Measurements from ENCODE around the gene NELFCD.
"Not testable (repeated sequence)": the region's sequence is repeated elsewhere in the genome, so short reads cannot be mapped to it uniquely, and the experiment has no call there.

The NELFCD gene

GRCh38 chr20:58980711-58981627 is at the start of gene NELFCD:
Gene NELFCD, plus strand, starts transcription at chr20:58981256. Its CDS starts 54 bp downstream, at chr20:58981310.
- DNase-seq, result no peak

GRCh38 chr20:58932170-58932569 is 48.9 kb upstream of the NELFCD start:
- DNase-seq, result no peak

- DNase-seq, result no peak
These were observed 43.0 kb upstream of the NELFCD start for GRCh38 chr20:58938078-58938477.

- DNase-seq, result peak; percentile 41
These were observed 42.5 kb upstream of the NELFCD start for GRCh38 chr20:58938541-58938940.

GRCh38 chr20:58941471-58941870 is 39.6 kb upstream of the NELFCD start:
- no peak for DNase-seq

GRCh38 chr20:58942549-58942948 is 38.5 kb upstream of the NELFCD start:
- DNase-seq, result no peak

- no peak for DNase-seq
These were observed 36.4 kb upstream of the NELFCD start for GRCh38 chr20:58944610-58945009.

GRCh38 chr20:58945965-58946631 is 35.0 kb upstream of the NELFCD start:
- DNase-seq, result no peak

GRCh38 chr20:58947797-58948388 is 33.2 kb upstream of the NELFCD start:
- not testable (repeated sequence) for DNase-seq

- DNase-seq, result no peak
These were observed 30.5 kb upstream of the NELFCD start for GRCh38 chr20:58950603-58951002.

GRCh38 chr20:58953050-58953449 is 28.0 kb upstream of the NELFCD start:
- DNase-seq, result no peak

- peak; percentile 75 for DNase-seq
These were observed 25.0 kb upstream of the NELFCD start for GRCh38 chr20:58956078-58956477.

- DNase-seq, result no peak
These were observed 21.4 kb upstream of the NELFCD start for GRCh38 chr20:58959652-58960051.

- DNase-seq, result no peak
These were observed 17.9 kb upstream of the NELFCD start for GRCh38 chr20:58963060-58963584.

GRCh38 chr20:58963922-58964321 is 17.1 kb upstream of the NELFCD start:
- not testable (repeated sequence) for DNase-seq

- no peak for DNase-seq
These were observed 15.6 kb upstream of the NELFCD start for GRCh38 chr20:58965270-58966064.

GRCh38 chr20:58967652-58968429 is 13.2 kb upstream of the NELFCD start:
- no peak for DNase-seq

GRCh38 chr20:58969439-58969838 is 11.6 kb upstream of the NELFCD start:
- no peak for DNase-seq

- DNase-seq, result no peak
These were observed 10.9 kb upstream of the NELFCD start for GRCh38 chr20:58970146-58970545.

- DNase-seq, result no peak
These were observed 9.6 kb upstream of the NELFCD start for GRCh38 chr20:58971429-58971828.

- DNase-seq, result no peak
These were observed 7.9 kb upstream of the NELFCD start for GRCh38 chr20:58973179-58973578.

GRCh38 chr20:58973866-58974265 is 7.2 kb upstream of the NELFCD start:
- DNase-seq, result no peak
